Fibroblast of villous mesenchyme (primary cell): ENCODE results near the gene NT5C1B. TPM values are rescaled to one million over a fixed set of nuclear protein-coding genes. Genes with fewer than 3 reads are reported as not detected.

Source experiments
- DNase-seq: peaks from one replicate; pipeline ENCODE4 v3.0.0-alpha.2; 2010; ENCODE audit warnings: low read depth
- H3K4me3 ChIP-seq: 2 replicates; pipeline ENCODE4 v1.5.1; 2011; ENCODE audit warnings: low read depth, mild to moderate bottlenecking, low read length
- small RNA-seq: library from RNA; depleted of rRNA; stranded (forward); fragments of <200 nt; gene quantifications from one replicate; pipeline ENCODE3, GENCODE V24; 2012
- total RNA-seq: library from RNA; depleted of rRNA; stranded (reverse); fragments of >200 nt; gene quantifications from 2 replicates; pipeline ENCODE4 v1.2.3, GENCODE V29; 2012
- TF ChIP-seq, protein P1 (sequence below): IDR thresholded peaks from 2 replicates; pipeline ENCODE4 v1.5.1; 2012; ENCODE audit warnings: low read depth, mild to moderate bottlenecking, low read length; ENCODE audit not compliant: insufficient read depth

NT5C1B gene
- total RNA-seq, 1 donor, result not detected

- H3K4me3 ChIP-seq, result no peak overlapping the region
- DNase-seq, result peak; percentile 59
- TF ChIP-seq, protein P1, sequence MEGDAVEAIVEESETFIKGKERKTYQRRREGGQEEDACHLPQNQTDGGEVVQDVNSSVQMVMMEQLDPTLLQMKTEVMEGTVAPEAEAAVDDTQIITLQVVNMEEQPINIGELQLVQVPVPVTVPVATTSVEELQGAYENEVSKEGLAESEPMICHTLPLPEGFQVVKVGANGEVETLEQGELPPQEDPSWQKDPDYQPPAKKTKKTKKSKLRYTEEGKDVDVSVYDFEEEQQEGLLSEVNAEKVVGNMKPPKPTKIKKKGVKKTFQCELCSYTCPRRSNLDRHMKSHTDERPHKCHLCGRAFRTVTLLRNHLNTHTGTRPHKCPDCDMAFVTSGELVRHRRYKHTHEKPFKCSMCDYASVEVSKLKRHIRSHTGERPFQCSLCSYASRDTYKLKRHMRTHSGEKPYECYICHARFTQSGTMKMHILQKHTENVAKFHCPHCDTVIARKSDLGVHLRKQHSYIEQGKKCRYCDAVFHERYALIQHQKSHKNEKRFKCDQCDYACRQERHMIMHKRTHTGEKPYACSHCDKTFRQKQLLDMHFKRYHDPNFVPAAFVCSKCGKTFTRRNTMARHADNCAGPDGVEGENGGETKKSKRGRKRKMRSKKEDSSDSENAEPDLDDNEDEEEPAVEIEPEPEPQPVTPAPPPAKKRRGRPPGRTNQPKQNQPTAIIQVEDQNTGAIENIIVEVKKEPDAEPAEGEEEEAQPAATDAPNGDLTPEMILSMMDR, result no peak
Observed at GRCh38 chr2:18514526-18515461, 74.6 kb downstream of the NT5C1B start.

Small RNA genes within 50 kb of the gene (small RNA-seq; reads per million reads assigned to genes)
- gene RNU6-1215P, result not detected

Other genes with a start within 250 kb of the NT5C1B start
- 17.7 and 18.7 TPM in 2 replicates for gene RDH14, start 28.9 kb downstream of the NT5C1B start, total RNA-seq